ENCODE measurements around the gene CSMD2. TPM values are rescaled to one million over a fixed set of nuclear protein-coding genes. Genes with fewer than 3 reads are reported as not detected.

The CSMD2 gene
- total RNA-seq, 1 donor from 2014 or later, result 1.8 TPM

- H3K27ac Mint-ChIP-seq, result no peak overlapping the region
- peaks cover 3% of the 10 kb centered on the region for H3K27me3 Mint-ChIP-seq
- H3K36me3 Mint-ChIP-seq, result no peaks in the 10 kb centered on the region
Measured at GRCh38 chr1:33943978-33944377, 221.1 kb downstream of the CSMD2 start.

DNA sequence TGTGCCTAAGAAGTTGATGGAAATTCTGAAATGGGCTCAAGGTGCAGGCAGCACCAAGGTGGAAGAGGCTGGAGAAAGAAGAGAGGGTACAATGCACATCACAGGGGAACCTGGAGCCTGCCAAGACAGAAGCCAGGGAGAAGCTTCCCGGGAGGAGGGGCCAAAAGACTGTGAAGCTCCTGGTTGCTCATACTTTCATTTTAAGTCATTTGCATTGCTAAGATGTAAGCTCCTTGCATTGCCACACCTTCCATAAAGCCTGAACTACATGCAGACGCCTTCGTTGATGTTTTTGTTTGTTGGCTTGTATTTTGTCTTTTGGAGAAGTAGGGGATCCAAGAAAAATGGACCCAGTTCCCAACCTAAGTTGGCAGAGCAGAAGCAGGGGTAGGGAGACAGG is 232.2 kb downstream of the CSMD2 start:
- H3K27ac Mint-ChIP-seq, result no peak overlapping the region
- peaks cover 19% of the 10 kb centered on the region for H3K27me3 Mint-ChIP-seq
- no peak overlapping the region for H3K4me3 Mint-ChIP-seq
- TF ChIP-seq, protein P1, sequence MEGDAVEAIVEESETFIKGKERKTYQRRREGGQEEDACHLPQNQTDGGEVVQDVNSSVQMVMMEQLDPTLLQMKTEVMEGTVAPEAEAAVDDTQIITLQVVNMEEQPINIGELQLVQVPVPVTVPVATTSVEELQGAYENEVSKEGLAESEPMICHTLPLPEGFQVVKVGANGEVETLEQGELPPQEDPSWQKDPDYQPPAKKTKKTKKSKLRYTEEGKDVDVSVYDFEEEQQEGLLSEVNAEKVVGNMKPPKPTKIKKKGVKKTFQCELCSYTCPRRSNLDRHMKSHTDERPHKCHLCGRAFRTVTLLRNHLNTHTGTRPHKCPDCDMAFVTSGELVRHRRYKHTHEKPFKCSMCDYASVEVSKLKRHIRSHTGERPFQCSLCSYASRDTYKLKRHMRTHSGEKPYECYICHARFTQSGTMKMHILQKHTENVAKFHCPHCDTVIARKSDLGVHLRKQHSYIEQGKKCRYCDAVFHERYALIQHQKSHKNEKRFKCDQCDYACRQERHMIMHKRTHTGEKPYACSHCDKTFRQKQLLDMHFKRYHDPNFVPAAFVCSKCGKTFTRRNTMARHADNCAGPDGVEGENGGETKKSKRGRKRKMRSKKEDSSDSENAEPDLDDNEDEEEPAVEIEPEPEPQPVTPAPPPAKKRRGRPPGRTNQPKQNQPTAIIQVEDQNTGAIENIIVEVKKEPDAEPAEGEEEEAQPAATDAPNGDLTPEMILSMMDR (conservative IDR thresholded peaks at IDR 0.05), result no peak
- H3K9me3 Mint-ChIP-seq, result no peaks in the 10 kb centered on the region
- no peaks in the 10 kb centered on the region for H3K4me1 Mint-ChIP-seq (ENCODE audit: unreplicated experiment)
- no peak for DNase-seq (ENCODE audit: extremely low spot score, unreplicated experiment)
- no peaks in the 10 kb centered on the region for H3K36me3 Mint-ChIP-seq

More at GRCh38 chr1:33943978-33944377, 221.1 kb downstream of the CSMD2 start:
- DNase-seq (ENCODE audit: extremely low spot score, unreplicated experiment), result no peak
- Mint-ChIP-seq H3K4me3 (no peak overlapping the region), H3K9me3 (peaks cover 4% of the 10 kb centered on the region), H3K4me1 (ENCODE audit: unreplicated experiment) (no peaks in the 10 kb centered on the region)
- TF ChIP-seq, protein P1 (conservative IDR thresholded peaks at IDR 0.05), result no peak

GRCh38 chr1:33931111-33931475 is 233.9 kb downstream of the CSMD2 start:
- TF ChIP-seq, protein P1 (conservative IDR thresholded peaks at IDR 0.05), result no peak
- Mint-ChIP-seq H3K9me3 (no peaks in the 10 kb centered on the region), H3K4me3 (no peak overlapping the region), H3K4me1 (ENCODE audit: unreplicated experiment) (no peaks in the 10 kb centered on the region), H3K36me3 (no peaks in the 10 kb centered on the region), H3K27me3 (peaks cover 19% of the 10 kb centered on the region), H3K27ac (no peak overlapping the region)
- no peak for DNase-seq (ENCODE audit: extremely low spot score, unreplicated experiment)

GRCh38 chr1:33930346-33931110 is 234.5 kb downstream of the CSMD2 start:
- H3K36me3 Mint-ChIP-seq, result no peaks in the 10 kb centered on the region
- H3K27me3 Mint-ChIP-seq, result peaks cover 19% of the 10 kb centered on the region
- H3K4me3 Mint-ChIP-seq, result no peak overlapping the region
- no peak for DNase-seq (ENCODE audit: extremely low spot score, unreplicated experiment)
- H3K4me1 Mint-ChIP-seq (ENCODE audit: unreplicated experiment), result no peaks in the 10 kb centered on the region
- TF ChIP-seq, protein P1 (conservative IDR thresholded peaks at IDR 0.05), result no peak
- H3K9me3 Mint-ChIP-seq, result no peaks in the 10 kb centered on the region
- no peak overlapping the region for H3K27ac Mint-ChIP-seq

- no peak for DNase-seq (ENCODE audit: extremely low spot score, unreplicated experiment)
- TF ChIP-seq, protein P1 (conservative IDR thresholded peaks at IDR 0.05), result no peak
- no peak overlapping the region for H3K27ac Mint-ChIP-seq
Measured at GRCh38 chr1:33928251-33928650, 236.8 kb downstream of the CSMD2 start.

More at GRCh38 chr1:33928251-33928650, 236.8 kb downstream of the CSMD2 start:
- Mint-ChIP-seq H3K9me3 (no peaks in the 10 kb centered on the region), H3K27me3 (peaks cover 19% of the 10 kb centered on the region), H3K4me1 (ENCODE audit: unreplicated experiment) (no peaks in the 10 kb centered on the region), H3K4me3 (no peak overlapping the region), H3K36me3 (no peaks in the 10 kb centered on the region)

All from type B pancreatic cell (in vitro differentiated cells).